SK-N-SH treated with all-trans-retinoic acid at 6 μM for 48 hours (cell line): ENCODE data around the gene CENPO.

Experiments
- ARNTL ChIP-seq: fragments of 450-650 bp; formaldehyde crosslinking; IDR thresholded peaks from 2 replicates; pipeline ENCODE4 v1.5.0; 2020; ENCODE audit warnings: low read depth, mild to moderate bottlenecking, moderate library complexity, borderline replicate concordance
- CSDC2 ChIP-seq: fragments of 250-450 bp; sonication (Bioruptor Pico); IDR thresholded peaks from 2 replicates; pipeline ENCODE4 v1.5.0; 2020; ENCODE audit warnings: mild to moderate bottlenecking, moderate library complexity
- ESRRG ChIP-seq: fragments of 250-450 bp; sonication (Bioruptor Pico); IDR thresholded peaks from 2 replicates; pipeline ENCODE4 v1.6.1; 2021; ENCODE audit warnings: mild to moderate bottlenecking
- ISL1 ChIP-seq: fragments of 250-450 bp; sonication (Bioruptor Pico); IDR thresholded peaks from 2 replicates; pipeline ENCODE4 v2.1.2; 2022; ENCODE audit warnings: mild to moderate bottlenecking, moderate library complexity
- PATZ1 ChIP-seq: fragments of 250-450 bp; sonication (Bioruptor Pico); IDR thresholded peaks from 2 replicates; pipeline ENCODE4 v1.8.0; 2020; ENCODE audit warnings: mild to moderate bottlenecking, moderate library complexity, borderline replicate concordance
- PPARA ChIP-seq: fragments of 250-450 bp; sonication (Bioruptor Pico); IDR thresholded peaks from 2 replicates; pipeline ENCODE4 v1.5.0; 2020; ENCODE audit warnings: mild to moderate bottlenecking, borderline replicate concordance
- RARB ChIP-seq: fragments of 250-450 bp; sonication (Bioruptor Pico); IDR thresholded peaks from 2 replicates; pipeline ENCODE4 v1.8.0; 2021; ENCODE audit warnings: mild to moderate bottlenecking, moderate library complexity
- SNAI2 ChIP-seq: fragments of 250-450 bp; sonication (Bioruptor Pico); IDR thresholded peaks from 2 replicates; pipeline ENCODE4 v1.5.0; 2020; ENCODE audit warnings: mild to moderate bottlenecking, moderate library complexity
- ZFP30 ChIP-seq: fragments of 450-650 bp; formaldehyde crosslinking; IDR thresholded peaks from 2 replicates; pipeline ENCODE4 v1.5.0; 2022; ENCODE audit warnings: mild to moderate bottlenecking, moderate library complexity
- ZNF565 ChIP-seq: fragments of 450-650 bp; formaldehyde crosslinking; conservative IDR thresholded peaks from 2 replicates; pipeline ENCODE4 v1.5.0; 2020; ENCODE audit warnings: low read depth, mild to moderate bottlenecking, moderate library complexity
- TF ChIP-seq, protein P1 (sequence below): fragments of 250-450 bp; sonication (Bioruptor Pico); IDR thresholded peaks from 2 replicates; pipeline ENCODE4 v1.5.1; 2020; ENCODE audit warnings: low read depth, mild to moderate bottlenecking, moderate library complexity
- TF ChIP-seq, protein P2 (sequence below): fragments of 250-450 bp; sonication (Bioruptor Pico); IDR thresholded peaks from 2 replicates; pipeline ENCODE4 v1.8.0; 2021; ENCODE audit warnings: low read depth, mild to moderate bottlenecking, moderate library complexity, borderline replicate concordance

DNA sequence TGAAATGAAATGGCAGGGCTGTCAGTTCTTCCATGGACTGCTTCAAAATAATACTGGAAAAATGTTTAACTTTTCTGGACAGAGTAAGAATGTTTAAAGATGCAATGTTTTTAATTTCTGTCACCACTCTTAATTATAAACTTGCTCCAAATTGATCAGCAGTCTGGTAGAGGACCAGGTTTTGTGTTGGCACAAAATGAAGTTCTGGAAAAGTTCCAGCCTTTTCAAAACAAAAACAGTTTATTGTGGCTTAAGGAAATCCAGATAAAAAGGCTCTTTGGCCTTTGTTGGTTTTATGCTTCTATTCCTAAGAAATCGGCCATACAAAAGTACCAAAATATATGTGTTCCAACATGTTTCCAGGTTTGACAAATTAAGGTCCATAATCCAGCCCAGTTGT lies 48.9 kb upstream of the CENPO start:
- TF ChIP-seq RARB (no peak), ESRRG (CRISPR knock-in tag) (no peak), PATZ1 (CRISPR knock-in tag) (no peak), ARNTL (CRISPR knock-in tag) (no peak), ZFP30 (CRISPR knock-in tag) (no peak), PPARA (CRISPR knock-in tag) (no peak), ISL1 (CRISPR knock-in tag) (no peak), CSDC2 (no peak), SNAI2 (CRISPR knock-in tag) (no peak), ZNF565 (CRISPR knock-in tag) (no peak)
- TF ChIP-seq, protein P1, sequence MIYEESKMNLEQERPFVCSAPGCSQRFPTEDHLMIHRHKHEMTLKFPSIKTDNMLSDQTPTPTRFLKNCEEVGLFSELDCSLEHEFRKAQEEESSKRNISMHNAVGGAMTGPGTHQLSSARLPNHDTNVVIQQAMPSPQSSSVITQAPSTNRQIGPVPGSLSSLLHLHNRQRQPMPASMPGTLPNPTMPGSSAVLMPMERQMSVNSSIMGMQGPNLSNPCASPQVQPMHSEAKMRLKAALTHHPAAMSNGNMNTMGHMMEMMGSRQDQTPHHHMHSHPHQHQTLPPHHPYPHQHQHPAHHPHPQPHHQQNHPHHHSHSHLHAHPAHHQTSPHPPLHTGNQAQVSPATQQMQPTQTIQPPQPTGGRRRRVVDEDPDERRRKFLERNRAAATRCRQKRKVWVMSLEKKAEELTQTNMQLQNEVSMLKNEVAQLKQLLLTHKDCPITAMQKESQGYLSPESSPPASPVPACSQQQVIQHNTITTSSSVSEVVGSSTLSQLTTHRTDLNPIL, result no peak
- TF ChIP-seq, protein P2, sequence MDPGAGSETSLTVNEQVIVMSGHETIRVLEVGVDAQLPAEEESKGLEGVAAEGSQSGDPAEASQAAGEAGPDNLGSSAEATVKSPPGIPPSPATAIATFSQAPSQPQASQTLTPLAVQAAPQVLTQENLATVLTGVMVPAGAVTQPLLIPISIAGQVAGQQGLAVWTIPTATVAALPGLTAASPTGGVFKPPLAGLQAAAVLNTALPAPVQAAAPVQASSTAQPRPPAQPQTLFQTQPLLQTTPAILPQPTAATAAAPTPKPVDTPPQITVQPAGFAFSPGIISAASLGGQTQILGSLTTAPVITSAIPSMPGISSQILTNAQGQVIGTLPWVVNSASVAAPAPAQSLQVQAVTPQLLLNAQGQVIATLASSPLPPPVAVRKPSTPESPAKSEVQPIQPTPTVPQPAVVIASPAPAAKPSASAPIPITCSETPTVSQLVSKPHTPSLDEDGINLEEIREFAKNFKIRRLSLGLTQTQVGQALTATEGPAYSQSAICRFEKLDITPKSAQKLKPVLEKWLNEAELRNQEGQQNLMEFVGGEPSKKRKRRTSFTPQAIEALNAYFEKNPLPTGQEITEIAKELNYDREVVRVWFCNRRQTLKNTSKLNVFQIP (CRISPR knock-in tag), result no peak
